Neural cell (in vitro differentiated cells): ENCODE results near the gene PMEPA1. TPM values are rescaled to one million over a fixed set of nuclear protein-coding genes. Genes with fewer than 3 reads are reported as not detected.

ENCODE experiments used
- H2AFZ ChIP-seq: fragments of 200-600, 300-800 bp; sonication (generic), shearing (Covaris generic); 2 replicates; pipeline ENCODE4 v1.6.0; 2014; ENCODE audit warnings: low read depth, mild to moderate bottlenecking, antibody characterized with exemption, low read length, moderate library complexity
- H3F3A ChIP-seq: fragments of 200-600 bp; shearing (Covaris generic); 2 replicates; pipeline ENCODE4 v1.6.1; 2016; ENCODE audit warnings: mild to moderate bottlenecking, moderate library complexity, mixed read lengths, antibody characterized with exemption, low read length; ENCODE audit not compliant: insufficient read depth, poor library complexity, severe bottlenecking
- H3K27ac ChIP-seq: fragments of 200-600, 300-800 bp; sonication (generic), shearing (Covaris generic); 2 replicates; pipeline ENCODE4 v1.5.1; 2014; ENCODE audit warnings: mild to moderate bottlenecking, low read length, moderate library complexity
- H3K27me3 ChIP-seq: fragments of 300-800, 200-600 bp; sonication (generic), shearing (Covaris generic); 2 replicates; pipeline ENCODE4 v1.6.0; 2014; ENCODE audit warnings: mild to moderate bottlenecking, low read depth, low read length, moderate library complexity; ENCODE audit not compliant: insufficient read depth
- H3K36me3 ChIP-seq: fragments of 300-800, 200-600 bp; sonication (generic), shearing (Covaris generic); 2 replicates; pipeline ENCODE4 v1.5.1; 2014; ENCODE audit warnings: mild to moderate bottlenecking, antibody characterized with exemption, low read length, moderate library complexity; ENCODE audit not compliant: insufficient read depth
- H3K4me2 ChIP-seq: fragments of 300-800, 200-600 bp; sonication (generic), shearing (Covaris generic); 2 replicates; pipeline ENCODE4 v1.6.0; 2014; ENCODE audit warnings: mild to moderate bottlenecking, low read length
- H3K4me3 ChIP-seq: fragments of 300-800, 200-600 bp; sonication (generic), shearing (Covaris generic); 2 replicates; pipeline ENCODE4 v1.5.1; 2014; ENCODE audit warnings: mild to moderate bottlenecking, low read length, moderate library complexity
- H3K79me2 ChIP-seq: fragments of 200-600 bp; shearing (Covaris generic); replicated peaks from 2 replicates; pipeline ENCODE4 v1.6.0; 2014; ENCODE audit warnings: mild to moderate bottlenecking, low read length, moderate library complexity; ENCODE audit not compliant: insufficient read depth
- H3K9ac ChIP-seq: fragments of 300-800, 200-600 bp; sonication (generic), shearing (Covaris generic); 2 replicates; pipeline ENCODE4 v1.6.1; 2016; ENCODE audit warnings: mild to moderate bottlenecking, low read length, mixed read lengths
- H3K9me2 ChIP-seq: fragments of 200-600 bp; shearing (Covaris generic); 2 replicates; pipeline ENCODE4 v1.6.1; 2016; ENCODE audit warnings: mild to moderate bottlenecking, low read length, mixed read lengths; ENCODE audit not compliant: insufficient read depth
- H3K9me3 ChIP-seq: fragments of 200-600, 300-800 bp; sonication (generic), shearing (Covaris generic); 2 replicates; pipeline ENCODE4 v1.6.1; 2016; ENCODE audit warnings: mild to moderate bottlenecking, mixed run types, low read length, moderate library complexity, mixed read lengths
- H4K20me1 ChIP-seq: fragments of 200-600 bp; shearing (Covaris generic); 2 replicates; pipeline ENCODE4 v1.6.1; 2016; ENCODE audit warnings: mild to moderate bottlenecking, mixed run types; ENCODE audit not compliant: insufficient read depth
- CTCF ChIP-seq: fragments of 450-650 bp; IDR thresholded peaks from 2 replicates; pipeline ENCODE4 v1.5.1; 2014; ENCODE audit warnings: antibody characterized with exemption, mild to moderate bottlenecking, moderate library complexity; ENCODE audit not compliant: poor library complexity, severe bottlenecking
- EP300 ChIP-seq: fragments of 450-650 bp; conservative IDR thresholded peaks from 2 replicates; pipeline ENCODE4 v1.6.1; 2014; ENCODE audit warnings: antibody characterized with exemption, mild to moderate bottlenecking, moderate library complexity; ENCODE audit not compliant: poor library complexity, severe bottlenecking
- EZH2 ChIP-seq: fragments of 200-600, 300-800 bp; shearing (Covaris generic), sonication (generic); IDR thresholded peaks from 2 replicates; pipeline ENCODE4 v1.6.1; 2014; ENCODE audit warnings: antibody characterized with exemption, low read length, borderline replicate concordance, mild to moderate bottlenecking; ENCODE audit not compliant: insufficient read depth, poor library complexity, severe bottlenecking
- MXI1 ChIP-seq: fragments of 450-650 bp; conservative IDR thresholded peaks from 2 replicates; pipeline ENCODE4 v1.6.1; 2014; ENCODE audit warnings: antibody characterized with exemption, mild to moderate bottlenecking; ENCODE audit not compliant: poor library complexity, severe bottlenecking
- POLR2AphosphoS5 ChIP-seq: IDR thresholded peaks from 2 replicates; pipeline ENCODE4 v1.6.1; 2012
- RAD21 ChIP-seq: fragments of 450-650 bp; conservative IDR thresholded peaks from 2 replicates; pipeline ENCODE4 v1.6.1; 2014; ENCODE audit warnings: antibody characterized with exemption, mild to moderate bottlenecking, moderate library complexity
- REST ChIP-seq: IDR thresholded peaks from 2 replicates; pipeline ENCODE4 v1.6.1; 2012; ENCODE audit warnings: borderline replicate concordance
- SMC3 ChIP-seq: fragments of 450-650 bp; conservative IDR thresholded peaks from 2 replicates; pipeline ENCODE4 v1.6.1; 2014; ENCODE audit warnings: antibody characterized with exemption, mild to moderate bottlenecking, moderate library complexity; ENCODE audit not compliant: poor library complexity
- TAF1 ChIP-seq: IDR thresholded peaks from 2 replicates; pipeline ENCODE4 v1.6.1; 2012; ENCODE audit warnings: low read depth
- polyA plus RNA-seq: library from polyadenylated mRNA; depleted of rRNA; stranded (reverse); fragments of >200 nt; gene quantifications from 2 replicates; pipeline ENCODE4 v1.2.3, GENCODE V29; 2014

PMEPA1 gene
- polyA plus RNA-seq, 1 donor from 2014 or later, result 5.0 TPM

- Histone ChIP-seq H3F3A (no peaks in the 10 kb centered on the region), H3K9ac (no peak overlapping the region), H3K9me2 (no peaks in the 10 kb centered on the region), H3K27ac (no peak overlapping the region), H3K27me3 (no peaks in the 10 kb centered on the region), H3K9me3 (no peaks in the 10 kb centered on the region), H3K36me3 (no peaks in the 10 kb centered on the region), H3K79me2 (peaks cover 12% of the 10 kb centered on the region), H4K20me1 (no peaks in the 10 kb centered on the region), H3K4me3 (no peak overlapping the region), H2AFZ (no peak overlapping the region), H3K4me2 (no peak overlapping the region)
- TF ChIP-seq SMC3, result no peak
- TF ChIP-seq TAF1, result no peak
- TF ChIP-seq EP300, result no peak
- TF ChIP-seq MXI1, result no peak
- TF ChIP-seq EZH2, result no peak
- TF ChIP-seq POLR2AphosphoS5, result no peak
- no peak for TF ChIP-seq REST
- TF ChIP-seq RAD21, result no peak
- TF ChIP-seq CTCF, result no peak
Observed at GRCh38 chr20:57689745-57690481, 19.9 kb downstream of the PMEPA1 start.

GRCh38 chr20:57688864-57689263 lies 21.0 kb downstream of the PMEPA1 start:
- no peak overlapping the region for H2AFZ ChIP-seq
- no peaks in the 10 kb centered on the region for H3K36me3 ChIP-seq
- no peaks in the 10 kb centered on the region for H3K9me3 ChIP-seq
- H3K9me2 ChIP-seq, result no peaks in the 10 kb centered on the region
- no peaks in the 10 kb centered on the region for H3K27me3 ChIP-seq
- no peak overlapping the region for H3K27ac ChIP-seq
- H3K4me2 ChIP-seq, result no peak overlapping the region
- H3K79me2 ChIP-seq, result peaks cover 12% of the 10 kb centered on the region
- H3K9ac ChIP-seq, result no peak overlapping the region
- no peaks in the 10 kb centered on the region for H4K20me1 ChIP-seq
- H3F3A ChIP-seq, result no peaks in the 10 kb centered on the region
- H3K4me3 ChIP-seq, result no peak overlapping the region
- TF ChIP-seq TAF1 (no peak), MXI1 (no peak), REST (no peak), POLR2AphosphoS5 (no peak), EP300 (no peak), SMC3 (no peak), EZH2 (no peak), CTCF (no peak), RAD21 (no peak)
